Endothelial cell of umbilical vein (primary cell): Measurements from ENCODE around the gene MCF2. TPM values are rescaled to one million over a fixed set of nuclear protein-coding genes. Genes with fewer than 3 reads are reported as not detected.

Source experiments
- BruUV-seq: library from RNA; stranded (reverse); fragments of 400-500 nt; replicated peaks from 2 replicates; lab custom pipeline; 2021; lab: Mats Ljungman, UMichigan
- CTCF ChIA-PET: fragments of 300-600, 350-600 bp; sonication (Branson Sonifier 250); formaldehyde crosslinking; loops from one replicate; lab custom pipeline; 2021; ENCODE audit warnings: antibody characterized with exemption, inconsistent platforms; lab: Charles Lee
- POLR2A ChIA-PET: fragments of 300-600, 350-600 bp; sonication (Branson Sonifier 250); formaldehyde crosslinking; loops from one replicate; lab custom pipeline; 2021; ENCODE audit warnings: antibody characterized with exemption, inconsistent platforms; lab: Charles Lee
- DNase-seq: peaks from one replicate; pipeline ENCODE4 v3.0.0-alpha.2; 2011; ENCODE audit warnings: low read depth, low spot score
- FAIRE-seq: peaks from 2 replicates; lab custom pipeline; 2011; peaks lifted over from hg19 to GRCh38; lab: Jason Lieb, UNC
- H2AFZ ChIP-seq: 2 replicates; pipeline ENCODE4 v1.6.0; 2012; ENCODE audit warnings: low read depth, low read length, control low read depth, inconsistent platforms
- H3K27ac ChIP-seq: 2 replicates; pipeline ENCODE4 v1.5.1; 2011; ENCODE audit warnings: low read depth, mild to moderate bottlenecking, control low read depth, low read length, moderate library complexity; ENCODE audit not compliant: insufficient read depth
- H3K27me3 ChIP-seq, 2 experiments: 2 replicates each; pipeline versions ENCODE4 v1.6.0 to v1.6.1; 2011; ENCODE audit warnings: low read length in 2 of 2, mixed read lengths in 1 of 2; ENCODE audit not compliant: control insufficient read depth in 2 of 2, insufficient read depth in 2 of 2
- H3K36me3 ChIP-seq, 2 experiments: 2 replicates in 1 of 2; 3 replicates in 1 of 2; pipeline ENCODE4 v1.5.1; 2011; ENCODE audit warnings: low read length in 2 of 2, mild to moderate bottlenecking in 1 of 2, moderate library complexity in 1 of 2; ENCODE audit not compliant: control insufficient read depth in 2 of 2, insufficient read depth in 2 of 2; ENCODE audit errors: extremely low read depth in 1 of 2
- H3K4me1 ChIP-seq: 3 replicates; pipeline ENCODE4 v1.5.1; 2011; ENCODE audit warnings: mild to moderate bottlenecking, low read length; ENCODE audit not compliant: control insufficient read depth, insufficient read depth; ENCODE audit errors: extremely low read depth
- H3K4me2 ChIP-seq: 2 replicates; pipeline ENCODE4 v1.6.1; 2011; ENCODE audit warnings: low read length, control low read depth, mixed read lengths; ENCODE audit not compliant: insufficient read depth
- H3K4me3 ChIP-seq, 3 experiments: fragments of 200-600 bp in 1 of 3; sonication (generic), shearing (Covaris generic) in 1 of 3; replicated peaks in 1 of 3; 2 replicates each; pipeline ENCODE4 v1.5.1; 2011 to 2016; ENCODE audit warnings: control low read depth in 3 of 3, low read length in 3 of 3, mild to moderate bottlenecking in 2 of 3, inconsistent platforms in 1 of 3, low read depth in 1 of 3, moderate library complexity in 1 of 3; ENCODE audit not compliant: insufficient read depth in 1 of 3
- H3K79me2 ChIP-seq: 2 replicates; pipeline ENCODE4 v1.6.0; 2012; ENCODE audit warnings: low read length, inconsistent platforms; ENCODE audit not compliant: control insufficient read depth, insufficient read depth
- H3K9ac ChIP-seq: replicated peaks from 2 replicates; pipeline ENCODE3; 2011; ENCODE audit warnings: low read length, control low read depth; ENCODE audit not compliant: insufficient read depth; ENCODE audit errors: extremely low read depth
- H3K9me1 ChIP-seq: replicated peaks from 3 replicates; pipeline ENCODE4 v1.6.0; 2011; ENCODE audit warnings: mild to moderate bottlenecking, low read length; ENCODE audit not compliant: control insufficient read depth, insufficient read depth; ENCODE audit errors: extremely low read depth
- H3K9me3 ChIP-seq: replicated peaks from 2 replicates; pipeline ENCODE4 v1.5.1; 2012; ENCODE audit warnings: low read length, inconsistent platforms; ENCODE audit not compliant: control insufficient read depth, insufficient read depth
- H4K20me1 ChIP-seq: replicated peaks from 2 replicates; pipeline ENCODE3; 2011; ENCODE audit warnings: mild to moderate bottlenecking, low read length; ENCODE audit not compliant: control insufficient read depth, insufficient read depth; ENCODE audit errors: extremely low read depth
- EZH2 ChIP-seq: IDR thresholded peaks from 2 replicates; pipeline ENCODE4 v1.6.1; 2012; ENCODE audit warnings: borderline replicate concordance, low read depth, mild to moderate bottlenecking, moderate library complexity, low read length, inconsistent platforms; ENCODE audit not compliant: severe bottlenecking
- FOS ChIP-seq: IDR thresholded peaks from 2 replicates; pipeline ENCODE4 v1.6.1; 2011; ENCODE audit warnings: mild to moderate bottlenecking, low read length, moderate library complexity, borderline replicate concordance; ENCODE audit not compliant: insufficient read depth
- GATA2 ChIP-seq: IDR thresholded peaks from 2 replicates; pipeline ENCODE4 v1.7.0; 2011; ENCODE audit warnings: low read depth, mild to moderate bottlenecking, moderate library complexity, mixed read lengths, low read length; ENCODE audit not compliant: insufficient read length, insufficient read depth
- JUN ChIP-seq: IDR thresholded peaks from 2 replicates; pipeline ENCODE4 v1.6.1; 2011; ENCODE audit warnings: borderline replicate concordance, low read depth; ENCODE audit not compliant: insufficient read length, insufficient read depth
- MYC ChIP-seq: IDR thresholded peaks from one replicate; pipeline ENCODE4 v1.6.1; 2011; ENCODE audit warnings: mild to moderate bottlenecking, low read depth, low read length
- POLR2AphosphoS5 ChIP-seq: IDR thresholded peaks from 2 replicates; pipeline ENCODE4 v1.6.1; 2012; ENCODE audit warnings: low read depth, mild to moderate bottlenecking, control low read depth, low read length, moderate library complexity; ENCODE audit not compliant: insufficient read depth
- dilution Hi-C: fragments of 300-500 bp; cut with MboI; formaldehyde crosslinking; loops from one replicate; pipeline ENCODE4 v1.15.0; 2019; ENCODE audit warnings: low sequenced_read_pairs; ENCODE audit not compliant: extremely low pct_ligation_motif_present
- intact Hi-C: fragments of 100-400 bp; cut with micrococcal nuclease; formaldehyde crosslinking; loops from one replicate; pipeline ENCODE4 v1.10.0; 2022
- polyA plus RNA-seq, 4 experiments: library from polyadenylated mRNA; depleted of rRNA in 3 of 4; stranded (reverse) in 3 of 4; unstranded in 1 of 4; fragments of >200 nt; gene quantifications; 2 replicates each; pipeline versions ENCODE4 v1.2.1 to v1.2.3, GENCODE V29; 2011 to 2012; ENCODE audit warnings: missing spikeins in 1 of 4
- total RNA-seq: library from RNA; stranded (reverse); gene quantifications from 2 replicates; pipeline ENCODE4 v1.2.3, GENCODE V29; 2021
- TF ChIP-seq, protein P1 (sequence below): IDR thresholded peaks from 2 replicates; pipeline ENCODE4 v1.6.1; 2011; ENCODE audit not compliant: insufficient read depth, insufficient read length

The MCF2 gene
- total and polyA plus RNA-seq, 2 donors (not counting 3 experiments of a cell fraction or from before 2014, with no cell fraction given) = 0.13 TPM; not detected in 1

DNA sequence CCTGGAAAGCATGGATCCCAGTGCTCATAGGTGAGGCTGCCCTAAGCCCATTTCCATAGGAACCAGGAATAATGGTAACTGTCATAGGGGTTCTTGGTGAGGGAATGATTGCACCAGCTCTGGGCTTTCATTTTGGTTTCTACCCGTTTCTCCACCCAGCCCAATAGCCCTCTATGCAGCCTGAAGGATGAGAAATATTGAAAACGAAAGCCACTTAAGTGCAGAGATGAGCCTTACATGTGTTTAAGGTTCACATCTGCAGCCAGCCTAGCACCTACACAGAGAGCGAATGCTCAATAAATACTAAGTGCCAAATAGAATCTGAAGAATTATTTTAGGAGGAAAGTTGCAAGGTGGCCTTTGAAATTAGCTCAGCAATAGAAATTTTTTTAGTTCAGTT, 60.4 kb downstream of the MCF2 start:
- dilution Hi-C loops = no loop called here
- POLR2A ChIA-PET = no interaction called here
- Histone ChIP-seq H3K9ac (no peak overlapping the region), H3K9me3 (no peaks in the 10 kb centered on the region), H3K4me1 (no peaks in the 10 kb centered on the region), H2AFZ (no peak overlapping the region), H3K79me2 (no peaks in the 10 kb centered on the region), H3K4me2 (no peak overlapping the region), H3K36me3 (no peaks in the 10 kb centered on the region), H3K27ac (no peak overlapping the region), H3K27me3 (no peaks in the 10 kb centered on the region), H4K20me1 (no peaks in the 10 kb centered on the region), H3K9me1 (no peaks in the 10 kb centered on the region), H3K4me3 (no peak overlapping the region)
- TF ChIP-seq, protein P1, sequence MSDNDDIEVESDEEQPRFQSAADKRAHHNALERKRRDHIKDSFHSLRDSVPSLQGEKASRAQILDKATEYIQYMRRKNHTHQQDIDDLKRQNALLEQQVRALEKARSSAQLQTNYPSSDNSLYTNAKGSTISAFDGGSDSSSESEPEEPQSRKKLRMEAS = no peak
- TF ChIP-seq JUN (no peak), POLR2AphosphoS5 (no peak)
- FAIRE-seq (no peak), DNase-seq (no peak)
- intact Hi-C loops = no loop called here
- no TSS peak for BruUV-seq
- CTCF ChIA-PET = no interaction called here

DNA sequence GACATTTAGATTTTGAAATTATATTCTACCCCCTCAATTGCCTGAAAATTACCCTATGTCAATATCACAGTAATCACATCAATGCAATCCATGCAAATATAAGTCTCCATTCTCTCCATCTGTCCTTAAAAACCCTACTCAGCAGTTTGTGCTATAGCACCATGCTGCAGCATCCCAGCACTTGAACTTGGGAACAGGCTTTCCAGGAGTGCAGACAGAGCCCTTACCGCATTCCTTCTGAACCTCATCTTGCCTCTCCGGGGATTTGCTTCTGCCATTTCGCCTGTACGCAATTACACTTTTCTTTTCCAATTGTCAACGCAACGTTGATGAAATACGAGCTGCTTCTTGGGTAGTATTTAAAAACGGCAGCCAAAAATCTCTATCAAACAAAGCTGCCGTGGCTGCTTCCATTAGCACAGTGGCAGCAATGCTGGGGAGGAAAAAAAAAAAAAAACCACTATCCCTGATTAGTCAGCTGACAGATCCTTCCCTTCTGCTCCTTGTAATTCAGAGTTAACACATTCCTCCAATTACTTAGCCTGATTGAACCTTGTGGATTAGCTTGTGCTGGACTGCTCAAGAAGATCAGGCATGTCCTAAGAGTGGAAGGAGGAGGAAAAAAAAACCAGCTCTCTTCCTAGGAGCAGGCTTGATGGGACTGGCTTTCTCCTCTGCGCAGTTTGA, 65.6 kb downstream of the MCF2 start:
- FAIRE-seq (no peak), DNase-seq (no peak)
- H3K9ac ChIP-seq = no peak overlapping the region
- CTCF ChIA-PET = no interaction called here
- no peak overlapping the region for H3K4me2 ChIP-seq
- H3K4me1 ChIP-seq = no peaks in the 10 kb centered on the region
- POLR2A ChIA-PET = no interaction called here
- no peaks in the 10 kb centered on the region for H4K20me1 ChIP-seq
- dilution Hi-C loops = no loop called here
- H3K79me2 ChIP-seq = no peaks in the 10 kb centered on the region
- BruUV-seq = no TSS peak
- no peaks in the 10 kb centered on the region for H3K27me3 ChIP-seq
- intact Hi-C loops = no loop called here
- TF ChIP-seq FOS (no peak), EZH2 (no peak), GATA2 (no peak), MYC (no peak), JUN (no peak)
- TF ChIP-seq, protein P1 = no peak
- no peaks in the 10 kb centered on the region for H3K36me3 ChIP-seq
- no peak overlapping the region for H3K4me3 ChIP-seq
- no peaks in the 10 kb centered on the region for H3K9me3 ChIP-seq
- H3K9me1 ChIP-seq = no peaks in the 10 kb centered on the region
- H2AFZ ChIP-seq = no peak overlapping the region
- H3K27ac ChIP-seq = no peak overlapping the region
